Uterus (tissue), 2 donors: ENCODE measurements around the gene MTG1.

Source experiments
- CTCF ChIP-seq, 4 experiments: fragments of 200-600 bp in 2 of 4; fragments of 450-650 bp in 2 of 4; sonication (generic) in 2 of 4; IDR thresholded peaks; one replicate each; pipeline ENCODE4 v1.5.1; 2016 to 2019; ENCODE audit warnings: antibody characterized with exemption in 4 of 4, mild to moderate bottlenecking in 2 of 4, moderate library complexity in 1 of 4
- POLR2A ChIP-seq, 2 donors: fragments of 450-650 bp; IDR thresholded peaks; one replicate each; pipeline ENCODE4 v1.6.1; 2016; ENCODE audit warnings: antibody characterized with exemption in 2 of 2, mild to moderate bottlenecking in 1 of 2, moderate library complexity in 1 of 2

GRCh38 chr10:133403784-133404183 lies 9.8 kb downstream of the MTG1 start:
- TF ChIP-seq CTCF (IDR thresholded peaks at IDR 0.05): no peak
- no peak for TF ChIP-seq POLR2A (IDR thresholded peaks at IDR 0.05)
